Right ventricle myocardium inferior (tissue), 1 donor: ENCODE results near the gene ARL15. TPM values are rescaled to one million over a fixed set of nuclear protein-coding genes. Genes with fewer than 3 reads are reported as not detected.
A peak's percentile ranks its signal among the peaks of the same experiment; 100 is the strongest.
"Not testable (repeated sequence)": the region's sequence is repeated elsewhere in the genome, so short reads cannot be mapped to it uniquely, and the experiment has no call there.

Experiments used
- ATAC-seq: fragments of 200-7000 bp; cut with Tn5 transposase; one replicate; pipeline ENCODE4 v1.9.1; 2020; ENCODE audit warnings: mild to moderate bottlenecking, moderate library complexity
- DNase-seq: peaks from one replicate; pipeline ENCODE4 v3.0.0; 2021; ENCODE audit errors: missing footprints
- intact Hi-C: fragments of 100-400 bp; cut with DNase I; formaldehyde crosslinking; loops from one replicate; pipeline ENCODE4 v1.11.0; 2022
- total RNA-seq: library from RNA; stranded (reverse); fragmentation: NEBNext Ultra II Directional; extraction: Animal tissue kit (Norgen Biotek cat#: 25700); gene quantifications from one replicate; pipeline ENCODE4 v1.2.1, GENCODE V29; 2021
- donor health status: DM: no; HTN: yes; CAD: no; lungs with severe emphysema.

ARL15 gene
- total RNA-seq, 1 donor from 2014 or later, result 23.7 TPM

DNA sequence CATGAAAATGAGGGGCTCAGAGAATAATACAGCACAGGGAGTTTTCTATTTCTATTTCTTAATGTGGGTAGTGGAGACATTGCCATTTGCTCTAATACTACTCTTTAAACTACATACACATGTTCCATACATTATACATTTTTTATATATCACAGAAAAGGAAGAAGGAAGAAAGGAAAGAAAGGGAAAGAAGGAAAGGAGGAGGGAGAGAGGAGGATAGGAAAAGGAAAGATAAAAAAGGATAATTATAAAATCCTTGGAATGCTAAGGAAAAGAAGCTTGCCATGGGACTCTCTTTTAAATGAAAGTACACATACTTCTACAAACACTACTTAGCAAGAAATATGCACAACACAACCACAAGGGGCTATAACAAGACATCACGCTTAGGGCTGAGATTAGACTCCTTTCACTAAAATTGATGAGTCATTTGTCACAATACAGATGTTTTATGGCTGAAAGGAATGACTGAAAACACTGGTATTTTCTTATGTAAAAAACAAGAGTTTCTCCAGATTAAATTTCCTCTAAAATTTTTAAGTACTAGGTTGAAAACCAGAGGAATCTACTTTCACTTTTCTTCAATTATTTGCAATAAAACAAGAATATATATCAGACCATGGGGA, 219.8 kb downstream of the ARL15 start:
- intact Hi-C loops, result no loop called here
- peak; percentile 72 for ATAC-seq
- no peak for DNase-seq

DNA sequence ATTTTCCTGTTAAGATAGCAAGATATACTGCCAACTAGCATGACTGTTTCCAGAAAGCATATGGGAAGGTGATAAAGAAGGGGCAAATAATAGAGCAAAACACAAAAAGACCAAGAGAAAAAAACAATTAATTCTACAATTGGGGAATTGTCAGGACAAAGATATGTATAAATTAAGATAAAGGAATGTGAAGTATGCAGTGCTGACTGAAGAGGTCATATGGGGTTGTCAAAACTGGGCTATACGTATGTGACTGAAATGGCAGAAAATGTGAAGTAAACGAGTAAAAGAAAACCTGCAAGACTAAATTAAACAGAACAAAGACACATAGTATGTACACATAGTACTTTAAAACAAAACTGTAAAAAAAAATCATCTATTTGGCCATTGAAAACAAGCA, 222.3 kb downstream of the ARL15 start:
- DNase-seq (no peak), ATAC-seq (no peak)
- intact Hi-C loops, result no loop called here

DNA sequence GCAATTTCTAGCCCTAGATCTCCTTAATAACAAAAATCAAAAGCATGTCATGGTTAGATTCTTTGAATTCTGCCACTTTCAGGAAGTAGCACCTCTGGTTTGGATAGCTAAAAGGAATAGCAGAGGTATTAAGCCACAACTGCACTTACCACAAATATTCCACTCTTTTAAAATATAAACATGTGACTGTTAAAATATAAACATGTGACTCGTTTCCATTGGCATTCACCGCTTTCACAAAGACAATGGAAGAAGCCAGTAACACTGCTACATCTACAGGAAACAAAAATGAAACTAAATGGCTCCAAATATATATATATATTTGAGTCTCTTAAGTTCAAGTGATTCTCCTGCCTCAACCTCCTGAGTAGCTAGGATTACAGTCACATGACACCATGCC, 222.9 kb downstream of the ARL15 start:
- no peak for ATAC-seq
- DNase-seq, result no peak
- intact Hi-C loops, result no loop called here

DNA sequence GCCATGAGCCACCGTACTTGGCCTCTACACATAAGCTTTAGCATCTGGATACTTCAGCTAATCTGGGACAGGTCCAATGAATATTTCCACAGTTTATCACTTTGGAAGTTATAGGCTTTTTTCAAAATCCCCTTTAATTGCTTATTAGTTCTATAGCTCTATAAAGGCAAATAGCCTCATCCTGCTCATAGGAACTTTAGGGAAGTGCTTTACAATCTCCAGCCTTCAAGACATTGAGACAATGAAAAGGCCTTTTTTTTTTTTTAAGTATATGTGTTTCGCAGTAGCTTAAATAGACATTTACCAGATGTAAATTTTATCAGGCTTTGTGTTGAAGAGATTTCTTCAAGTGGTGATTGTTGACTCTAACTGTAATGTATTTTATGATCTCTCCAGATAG, 224.2 kb downstream of the ARL15 start:
- intact Hi-C loops, result no loop called here
- no peak for ATAC-seq
- no peak for DNase-seq

DNA sequence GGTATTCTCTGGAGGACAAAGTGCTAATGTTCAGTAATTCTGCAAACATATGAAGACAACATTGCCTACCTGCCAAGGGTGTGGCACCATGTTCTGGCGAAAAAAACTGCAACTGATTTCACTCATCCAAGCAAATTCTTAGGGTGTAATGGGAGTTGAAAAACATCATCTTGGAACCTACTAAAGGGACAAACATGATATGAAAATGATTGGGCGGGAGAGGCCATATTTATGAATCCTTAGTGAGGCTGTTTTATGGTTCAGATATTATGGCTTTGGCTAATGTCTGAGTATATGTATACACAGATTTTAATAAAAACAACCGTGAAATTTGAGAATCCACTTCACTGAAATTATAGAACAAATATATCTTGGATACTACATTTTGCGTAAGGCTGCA, 225.7 kb downstream of the ARL15 start:
- ATAC-seq, result no peak
- DNase-seq, result no peak
- intact Hi-C loops, result no loop called here

DNA sequence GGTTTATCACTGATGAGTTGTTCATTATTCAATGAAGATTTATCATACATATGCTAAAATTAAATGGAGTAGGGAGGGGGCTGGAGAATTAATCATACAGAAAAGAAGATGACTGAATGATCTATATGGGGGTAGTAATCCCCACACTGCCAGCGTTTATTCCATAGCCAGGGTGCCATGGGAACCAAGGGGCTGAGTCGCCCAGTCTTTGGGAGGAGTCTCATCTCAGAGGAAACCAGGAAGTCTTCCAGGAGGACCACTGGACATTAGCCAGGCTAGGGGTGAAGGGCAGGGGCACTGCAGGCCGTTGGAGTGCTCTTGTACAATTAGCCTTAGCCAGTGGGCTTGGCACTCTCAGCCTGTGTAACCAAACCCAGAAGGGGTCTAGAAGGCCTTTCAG, 226.5 kb downstream of the ARL15 start:
- intact Hi-C loops, result no loop called here
- DNase-seq (no peak), ATAC-seq (no peak)

DNA sequence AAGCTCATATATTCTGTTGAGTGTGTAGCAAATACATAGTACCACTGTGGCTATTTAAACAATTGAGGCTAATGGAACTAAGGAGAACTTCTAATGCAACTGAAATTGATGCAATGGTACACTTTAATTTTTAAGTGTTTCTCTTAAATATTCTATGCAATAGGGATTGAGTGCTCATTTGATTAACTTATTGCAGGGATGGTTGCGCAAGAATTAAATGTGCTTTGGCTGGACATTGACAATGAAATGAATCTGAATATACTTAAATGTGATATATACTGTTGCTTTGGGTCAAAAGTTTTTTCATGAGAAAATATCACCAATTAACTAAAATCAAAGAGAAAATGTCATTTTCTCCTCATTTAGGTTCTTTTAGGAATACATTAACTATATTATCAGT, 227.1 kb downstream of the ARL15 start:
- ATAC-seq (no peak), DNase-seq (no peak)
- intact Hi-C loops, result no loop called here

DNA sequence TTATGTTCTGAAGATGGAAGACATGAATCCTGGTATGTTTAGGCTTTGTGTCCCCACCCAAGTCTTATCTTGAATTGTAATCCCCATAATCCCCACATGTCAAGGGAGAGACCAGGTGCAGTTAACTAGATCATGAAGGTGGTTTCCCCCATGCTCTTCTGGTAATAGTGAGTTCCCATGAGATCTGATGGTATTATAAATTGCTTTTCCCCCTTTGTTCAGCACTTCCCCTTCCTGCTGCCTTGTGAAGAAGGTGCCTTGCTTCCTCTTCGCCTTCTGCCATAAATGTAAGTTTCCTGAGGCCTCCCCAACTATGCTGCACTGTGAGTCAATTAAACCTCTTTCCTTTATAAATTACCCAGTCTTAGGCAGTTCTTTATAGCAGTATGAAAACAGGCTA, 229.0 kb downstream of the ARL15 start:
- ATAC-seq (no peak), DNase-seq (no peak)
- intact Hi-C loops, result no loop called here

DNA sequence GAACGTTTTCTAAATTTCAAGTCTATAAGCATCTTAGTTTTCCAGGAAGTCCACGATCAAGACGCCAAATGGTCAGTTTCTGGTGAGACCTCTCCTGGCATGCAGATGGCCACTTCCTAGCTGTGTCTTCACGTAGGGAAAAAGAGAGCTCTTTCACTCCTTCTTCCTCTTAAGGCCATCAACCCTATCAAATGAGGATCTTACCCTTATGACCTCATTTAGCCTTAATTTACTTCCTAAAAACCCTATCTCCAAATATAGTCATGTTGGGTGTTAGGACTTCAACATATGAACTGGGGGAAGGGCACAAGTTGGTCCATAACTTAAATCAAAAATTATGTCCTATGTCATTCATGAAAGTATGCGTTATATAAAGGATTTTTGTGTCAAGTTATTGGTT, 229.5 kb downstream of the ARL15 start:
- DNase-seq, result no peak
- ATAC-seq, result no peak
- intact Hi-C loops, result no loop called here

DNA sequence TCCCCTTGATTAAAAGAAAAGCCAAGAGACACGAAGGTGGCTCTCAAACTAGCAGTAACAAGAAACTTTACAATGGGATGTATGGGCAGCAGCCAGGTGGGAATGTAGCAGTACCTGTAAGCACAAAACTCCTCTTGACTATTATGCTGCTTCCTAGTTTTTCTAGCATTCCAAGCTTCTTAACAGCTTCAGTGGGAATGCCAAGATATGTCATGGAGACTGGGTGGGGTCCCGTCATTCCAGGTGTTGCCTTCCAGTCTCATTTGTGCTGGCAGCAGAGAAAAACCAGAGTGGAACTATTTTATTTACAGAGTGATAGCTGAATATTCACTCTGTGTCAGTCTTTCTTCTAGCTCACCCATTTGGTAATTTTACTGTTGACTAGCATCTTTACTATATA, 236.6 kb downstream of the ARL15 start:
- intact Hi-C loops, result no loop called here
- DNase-seq, result no peak
- ATAC-seq, result no peak

DNA sequence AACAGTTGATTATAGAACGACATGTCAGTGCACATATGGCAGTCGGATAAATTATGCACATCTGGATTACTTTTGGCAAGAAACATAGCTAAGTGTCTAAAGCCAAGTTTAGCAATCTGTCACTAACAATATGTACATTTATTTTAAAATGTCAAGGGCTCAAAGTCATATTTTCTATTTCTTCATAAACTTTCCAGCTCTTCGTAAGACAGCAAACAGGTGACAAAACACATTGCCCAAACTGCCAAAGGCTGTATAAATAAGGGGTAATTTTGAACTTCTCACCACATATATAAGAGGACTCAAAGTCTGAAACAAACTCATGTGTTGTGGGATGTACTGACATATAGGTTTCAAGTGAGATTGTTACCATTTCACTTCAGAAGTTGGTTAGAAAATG, 237.2 kb downstream of the ARL15 start:
- intact Hi-C loops, result no loop called here
- no peak for ATAC-seq
- DNase-seq, result no peak

DNA sequence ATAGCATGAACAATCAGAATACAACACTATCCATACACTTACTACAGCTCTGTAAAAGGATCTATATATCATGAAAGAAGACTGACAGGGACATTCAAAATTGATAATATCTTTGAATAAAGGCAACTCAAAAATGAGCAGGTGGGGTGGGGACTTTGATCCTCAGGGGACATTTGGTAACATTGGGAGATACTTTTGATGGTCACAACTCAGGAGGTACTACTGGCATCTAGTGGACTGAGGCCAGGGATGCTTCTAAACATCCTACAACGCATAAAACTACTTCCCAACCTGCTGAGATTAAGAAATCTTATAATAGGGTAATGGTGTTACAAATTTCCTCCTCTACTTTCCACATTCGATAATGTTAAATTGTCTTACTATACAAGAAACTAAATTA, 243.9 kb downstream of the ARL15 start:
- DNase-seq (no peak), ATAC-seq (no peak)
- intact Hi-C loops, result no loop called here

DNA sequence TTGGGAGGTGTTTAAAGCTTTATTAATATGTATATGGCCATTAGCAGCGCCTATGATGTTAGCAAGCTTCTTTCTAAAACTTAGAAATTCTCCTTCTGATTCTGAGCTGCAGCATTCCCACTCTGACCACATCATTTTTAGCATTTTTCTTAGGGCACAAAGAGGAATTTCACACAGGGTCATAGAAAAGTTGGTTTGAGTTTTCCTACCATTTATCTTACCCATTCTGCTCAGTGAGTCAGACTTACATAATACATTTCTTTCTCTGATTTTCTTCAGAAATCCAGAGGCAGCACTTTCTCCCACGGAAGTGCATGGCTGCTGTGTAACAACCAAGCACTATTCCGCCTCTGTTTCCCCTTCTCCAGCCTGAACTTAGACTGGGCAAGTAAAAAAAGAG, 246.6 kb downstream of the ARL15 start:
- DNase-seq, result no peak
- intact Hi-C loops, result no loop called here

DNA sequence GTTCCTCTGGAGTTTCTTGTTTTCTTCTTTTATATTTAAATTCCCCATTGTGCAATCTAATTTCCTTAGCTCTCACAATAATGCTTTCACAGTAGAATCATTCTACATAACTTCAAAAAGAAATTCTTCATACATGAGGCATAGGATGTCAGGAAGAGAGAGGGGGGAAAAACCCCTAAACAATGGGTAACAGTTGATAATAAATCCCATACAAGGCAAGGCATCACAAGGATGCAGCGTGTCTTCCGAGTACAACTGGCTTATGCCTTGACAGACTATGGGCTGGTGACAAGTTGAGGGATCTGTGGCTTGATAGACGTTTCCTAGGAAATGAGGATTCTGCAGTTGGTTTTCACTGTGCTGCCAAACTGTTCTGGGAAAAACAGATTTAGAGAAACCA, 247.4 kb downstream of the ARL15 start:
- no peak for DNase-seq
- no peak for ATAC-seq
- intact Hi-C loops, result no loop called here

More for the DNA sequence above, 246.6 kb downstream of the ARL15 start:
- no peak for ATAC-seq

DNA sequence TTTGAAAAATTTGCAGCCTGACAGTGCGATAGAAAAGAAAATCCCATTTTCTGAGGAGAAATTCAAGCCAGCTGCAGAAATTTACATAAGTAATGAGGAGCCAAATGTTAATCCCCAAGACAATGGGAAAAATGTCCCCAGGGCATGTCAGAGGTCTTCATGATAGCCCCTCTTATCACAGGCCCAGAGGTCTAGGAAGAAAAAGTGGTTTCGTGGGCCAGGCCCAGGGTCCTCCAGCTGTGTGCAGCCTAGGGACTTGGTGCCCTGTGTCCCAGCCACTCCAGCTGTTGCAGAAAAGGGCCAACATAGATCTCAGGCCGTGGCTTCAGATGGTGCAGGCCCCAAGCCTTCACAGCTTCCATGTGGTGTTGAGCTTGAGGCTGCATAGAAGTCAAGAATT, 249.5 kb downstream of the ARL15 start:
- ATAC-seq, DNase-seq, intact Hi-C loops: not testable (repeated sequence)

DNA sequence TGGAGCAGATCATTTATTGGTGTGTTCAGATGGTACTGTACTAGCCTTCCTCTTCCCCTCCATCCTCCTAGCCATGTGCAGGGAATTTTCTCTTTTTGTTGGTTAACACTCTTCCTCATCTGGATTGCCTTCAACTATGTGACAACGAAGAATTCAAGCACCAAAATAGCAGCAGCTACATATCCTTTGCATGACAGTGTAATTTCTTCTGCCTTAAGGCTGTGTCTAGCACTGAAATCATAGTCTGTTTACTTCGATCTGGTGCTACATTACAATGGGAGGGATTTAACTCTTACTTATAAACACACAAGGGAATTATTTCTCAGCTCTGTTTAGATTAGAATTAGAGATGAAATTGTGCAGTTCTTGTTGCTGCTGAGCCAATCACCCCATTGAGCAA, 260.4 kb downstream of the ARL15 start:
- no peak for DNase-seq
- ATAC-seq, result peak; percentile 82
- intact Hi-C loops, result no loop called here

DNA sequence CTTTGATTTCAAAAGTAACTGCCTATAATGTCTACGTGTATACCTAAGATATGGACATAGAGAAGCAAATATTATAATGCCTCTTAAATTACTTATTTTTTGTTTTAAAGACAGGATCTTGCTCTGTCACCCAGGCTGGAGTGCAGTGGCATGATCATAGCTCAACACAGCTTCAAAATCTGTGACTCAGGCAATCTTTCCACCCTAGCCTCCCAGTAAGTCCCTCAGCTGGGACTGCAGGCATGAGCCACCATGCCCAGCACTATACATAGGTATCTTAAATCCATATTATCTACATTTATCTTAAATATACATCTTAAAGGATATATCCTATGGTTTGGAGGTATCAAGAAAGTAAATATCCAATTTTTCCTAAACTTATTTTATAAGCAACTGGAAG, 261.2 kb downstream of the ARL15 start:
- intact Hi-C loops, result no loop called here
- DNase-seq, result no peak
- ATAC-seq, result no peak

DNA sequence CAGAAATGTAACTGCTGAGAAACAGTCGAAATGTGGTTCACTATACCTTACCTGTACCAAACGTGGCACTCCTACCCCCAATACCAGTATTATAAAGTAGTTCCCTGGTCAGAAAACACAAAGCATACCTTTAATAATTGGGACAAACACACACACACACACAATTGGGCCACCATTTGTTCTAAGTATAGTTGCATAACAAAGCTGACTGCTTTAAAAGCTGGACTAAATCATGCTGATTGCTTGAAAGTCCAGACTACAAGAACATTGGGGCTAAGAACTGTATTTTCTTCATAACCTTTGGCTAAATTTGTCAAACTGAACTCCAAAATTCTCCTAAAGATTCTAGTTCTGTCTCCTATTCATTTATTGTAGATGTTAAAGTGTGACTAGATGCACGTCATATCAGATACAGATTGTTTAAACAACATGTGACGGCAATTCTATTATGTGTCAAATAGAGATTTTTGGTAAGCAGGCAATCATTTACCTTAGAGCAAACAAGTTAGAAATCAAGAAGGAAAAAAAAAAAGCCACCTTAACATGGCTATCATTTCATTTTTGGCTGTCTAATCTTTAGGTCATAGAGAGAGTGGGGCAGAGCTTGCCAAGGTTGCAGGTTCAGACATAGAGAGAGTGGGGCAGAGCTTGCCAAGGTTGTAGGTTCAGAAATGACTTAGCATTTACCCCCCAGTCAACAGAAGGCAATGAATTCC, 265.1 kb downstream of the ARL15 start:
- intact Hi-C loops, result no loop called here
- ATAC-seq (no peak), DNase-seq (no peak)

DNA sequence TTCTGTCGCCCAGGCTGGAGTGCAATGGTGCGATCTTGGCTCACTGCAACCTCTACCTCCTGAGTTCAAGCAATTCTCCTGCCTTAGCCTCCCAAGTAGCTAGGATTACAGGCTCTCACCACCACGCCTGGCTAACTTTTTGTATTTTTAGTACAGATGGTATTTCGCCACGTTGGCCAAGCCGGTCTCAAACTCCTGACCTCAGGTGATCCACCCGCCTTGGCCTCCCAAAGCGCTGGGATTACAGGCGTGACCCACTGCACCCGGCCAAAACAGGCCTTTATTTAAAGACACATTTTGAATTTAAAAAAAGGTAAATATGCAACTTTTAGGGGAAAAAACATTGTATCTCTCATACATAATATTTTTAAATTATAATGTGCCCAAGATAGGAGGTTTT, 266.1 kb downstream of the ARL15 start:
- intact Hi-C loops, ATAC-seq, DNase-seq: not testable (repeated sequence)

DNA sequence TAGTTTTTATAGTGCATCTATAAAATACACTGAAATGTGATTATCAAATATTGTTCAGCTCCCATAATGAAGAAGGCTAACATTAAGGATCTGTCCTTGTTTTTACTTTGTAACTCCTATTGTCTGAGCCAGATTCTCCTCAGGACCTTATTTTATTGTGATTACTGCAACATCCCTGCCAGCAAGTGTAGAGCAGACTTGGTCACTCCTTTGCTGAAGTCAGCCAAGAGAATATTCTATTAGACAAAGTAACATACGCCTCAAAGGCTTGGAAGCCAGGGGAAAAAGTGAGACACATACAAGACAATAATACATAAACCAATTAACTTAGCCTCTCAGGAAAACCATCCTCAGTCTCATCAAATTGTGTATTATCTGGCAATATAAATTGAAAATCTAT, 269.6 kb downstream of the ARL15 start:
- ATAC-seq, result no peak
- no peak for DNase-seq
- intact Hi-C loops, result no loop called here

DNA sequence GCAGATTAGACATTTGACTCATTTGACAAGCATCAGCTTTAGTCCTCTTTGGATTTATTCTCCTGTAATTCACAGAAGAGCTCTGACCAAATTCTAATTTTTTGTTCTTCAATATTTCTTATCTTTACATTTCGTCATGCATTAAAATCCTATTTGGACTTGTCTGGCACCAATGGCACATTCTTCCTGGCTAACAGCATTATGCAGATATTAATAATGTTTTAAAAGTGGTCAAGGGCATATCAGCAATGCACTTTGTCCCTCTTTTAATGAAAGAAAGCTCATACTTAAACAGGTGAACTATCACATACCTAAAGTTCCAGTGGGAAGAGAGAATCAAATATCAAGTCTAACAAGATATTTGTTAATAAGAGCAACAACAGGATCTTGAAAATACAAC, 270.4 kb downstream of the ARL15 start:
- intact Hi-C loops, result no loop called here
- ATAC-seq, result no peak

More for the DNA sequence above, 270.4 kb downstream of the ARL15 start:
- DNase-seq, result no peak
